IMR-90 (cell line): ENCODE measurements around the gene ENPP6. TPM values are rescaled to one million over a fixed set of nuclear protein-coding genes. Genes with fewer than 3 reads are reported as not detected.

Source experiments
- ATAC-seq: fragments of 200-7000 bp; cut with Tn5 transposase; 2 replicates; pipeline ENCODE4 v1.9.1; 2020; ENCODE audit warnings: low read depth, mild to moderate bottlenecking, moderate library complexity
- BruUV-seq: library from RNA; stranded (reverse); fragments of 400-500 nt; replicated peaks from 2 replicates; lab custom pipeline; 2021; lab: Mats Ljungman, UMichigan
- CTCF ChIA-PET: fragments of 300-600 bp; formaldehyde crosslinking; extraction: SDS; loops from one replicate; lab custom pipeline; 2021; ENCODE audit warnings: antibody characterized with exemption; lab: Yijun Ruan, JAX
- POLR2A ChIA-PET: fragments of 300-600 bp; sonication (Branson Sonifier 250); formaldehyde crosslinking; loops from one replicate; lab custom pipeline; 2022; ENCODE audit warnings: antibody characterized with exemption; ENCODE audit not compliant: unreplicated experiment; lab: Charles Lee
- DNase-seq: peaks from one replicate; pipeline ENCODE4 v3.0.0; 2013
- H2AFZ ChIP-seq: replicated peaks from 2 replicates; pipeline ENCODE3; 2013; ENCODE audit warnings: low read length, mild to moderate bottlenecking; ENCODE audit not compliant: poor library complexity
- H2AK5ac ChIP-seq: 2 replicates; pipeline ENCODE4 v1.6.1; 2013; ENCODE audit warnings: low read depth, low read length, inconsistent platforms
- H2AK9ac ChIP-seq: replicated peaks from 2 replicates; pipeline ENCODE3; 2013; ENCODE audit warnings: mild to moderate bottlenecking, low read depth, low read length, moderate library complexity; ENCODE audit not compliant: poor library complexity
- H2BK120ac ChIP-seq: 2 replicates; pipeline ENCODE4 v1.6.1; 2013; ENCODE audit warnings: low read depth, low read length, inconsistent platforms
- H2BK15ac ChIP-seq: 3 replicates; pipeline ENCODE4 v1.6.1; 2013; ENCODE audit warnings: low read depth, low read length, inconsistent platforms
- H2BK20ac ChIP-seq: 2 replicates; pipeline ENCODE4 v1.6.1; 2013; ENCODE audit warnings: low read depth, mild to moderate bottlenecking, inconsistent platforms, low read length, moderate library complexity
- H2BK5ac ChIP-seq: 2 replicates; pipeline ENCODE4 v1.6.1; 2013; ENCODE audit warnings: mild to moderate bottlenecking, low read depth, low read length, inconsistent platforms; ENCODE audit not compliant: poor library complexity, severe bottlenecking
- H3K14ac ChIP-seq: replicated peaks from 2 replicates; pipeline ENCODE4 v1.6.1; 2013; ENCODE audit warnings: low read depth, low read length, inconsistent platforms
- H3K18ac ChIP-seq: 2 replicates; pipeline ENCODE4 v1.6.1; 2013; ENCODE audit warnings: low read depth, low read length, control low read depth
- H3K23ac ChIP-seq: 2 replicates; pipeline ENCODE4 v1.6.1; 2013; ENCODE audit warnings: low read depth, low read length, inconsistent platforms
- H3K27ac ChIP-seq: 2 replicates; pipeline ENCODE4 v1.5.1; 2013; ENCODE audit warnings: mild to moderate bottlenecking, control low read depth, low read length; ENCODE audit not compliant: insufficient read depth
- H3K27me3 ChIP-seq: 2 replicates; pipeline ENCODE4 v1.6.1; 2013; ENCODE audit warnings: low read length; ENCODE audit not compliant: control insufficient read depth, insufficient read depth
- H3K36me3 ChIP-seq: 2 replicates; pipeline ENCODE4 v1.6.1; 2013; ENCODE audit warnings: low read length, mixed read lengths; ENCODE audit not compliant: control insufficient read depth, insufficient read depth
- H3K4ac ChIP-seq: 2 replicates; pipeline ENCODE4 v1.6.1; 2013; ENCODE audit warnings: low read depth, low read length, inconsistent platforms
- H3K4me1 ChIP-seq: 2 replicates; pipeline ENCODE4 v1.6.1; 2013; ENCODE audit warnings: low read length, mixed read lengths; ENCODE audit not compliant: control insufficient read depth, insufficient read depth
- H3K4me2 ChIP-seq: 2 replicates; pipeline ENCODE4 v1.6.1; 2013; ENCODE audit warnings: low read depth, mild to moderate bottlenecking, control low read depth, low read length, moderate library complexity
- H3K4me3 ChIP-seq: 2 replicates; pipeline ENCODE4 v1.5.1; 2013; ENCODE audit warnings: low read depth, mild to moderate bottlenecking, control low read depth, low read length, moderate library complexity; ENCODE audit not compliant: insufficient read depth
- H3K56ac ChIP-seq: 2 replicates; pipeline ENCODE4 v1.6.1; 2013; ENCODE audit warnings: low read length, inconsistent platforms; ENCODE audit not compliant: insufficient read depth; ENCODE audit errors: extremely low read depth
- H3K79me1 ChIP-seq, 2 experiments: 2 replicates each; pipeline ENCODE4 v1.6.1; 2013; ENCODE audit warnings: low read length in 2 of 2, inconsistent platforms in 1 of 2, low read depth in 1 of 2
- H3K9ac ChIP-seq: 2 replicates; pipeline ENCODE4 v1.6.1; 2013; ENCODE audit warnings: low read depth, low read length, control low read depth
- H3K9me1 ChIP-seq: 2 replicates; pipeline ENCODE4 v1.6.1; 2013; ENCODE audit warnings: low read length, inconsistent platforms; ENCODE audit not compliant: insufficient read depth
- H3K9me3 ChIP-seq: 2 replicates; pipeline ENCODE4 v1.6.1; 2013; ENCODE audit warnings: low read length; ENCODE audit not compliant: control insufficient read depth, insufficient read depth
- H4K20me1 ChIP-seq: 2 replicates; pipeline ENCODE4 v1.6.1; 2013; ENCODE audit warnings: low read length, inconsistent platforms; ENCODE audit not compliant: insufficient read depth
- H4K5ac ChIP-seq: 2 replicates; pipeline ENCODE4 v1.6.1; 2013; ENCODE audit warnings: mild to moderate bottlenecking, low read depth, low read length, control low read depth
- H4K8ac ChIP-seq, 2 experiments: 2 replicates each; pipeline ENCODE4 v1.6.1; 2013; ENCODE audit warnings: low read depth in 2 of 2, low read length in 2 of 2, control low read depth in 1 of 2, inconsistent platforms in 1 of 2
- H4K91ac ChIP-seq: 2 replicates; pipeline ENCODE4 v1.6.1; 2013; ENCODE audit warnings: low read depth, low read length, inconsistent platforms; ENCODE audit not compliant: insufficient read depth
- CEBPB ChIP-seq: IDR thresholded peaks from 2 replicates; pipeline ENCODE4 v1.6.1; 2012; ENCODE audit warnings: low read depth, low read length, improper control_type of control experiment
- FOS ChIP-seq: fragments of 150-350 bp; IDR thresholded peaks from 2 replicates; pipeline ENCODE4 v1.6.1; 2016; ENCODE audit warnings: low read depth, low read length
- MAFK ChIP-seq: IDR thresholded peaks from 2 replicates; pipeline ENCODE4 v1.6.1; 2012; ENCODE audit warnings: low read depth, low read length, improper control_type of control experiment
- MAZ ChIP-seq: IDR thresholded peaks from 2 replicates; pipeline ENCODE4 v1.6.1; 2012; ENCODE audit warnings: low read depth, mild to moderate bottlenecking, low read length, improper control_type of control experiment, moderate library complexity, borderline replicate concordance
- MXI1 ChIP-seq: IDR thresholded peaks from 2 replicates; pipeline ENCODE4 v1.6.1; 2012; ENCODE audit warnings: low read depth, mild to moderate bottlenecking, low read length, moderate library complexity, borderline replicate concordance
- NFE2L2 ChIP-seq: fragments of 150-350 bp; IDR thresholded peaks from 2 replicates; pipeline ENCODE4 v1.6.1; 2016; ENCODE audit warnings: low read depth, mild to moderate bottlenecking, low read length
- POLR2A ChIP-seq: IDR thresholded peaks from 2 replicates; pipeline ENCODE4 v1.6.1; 2012; ENCODE audit warnings: mild to moderate bottlenecking, low read depth, low read length
- RAD21 ChIP-seq: IDR thresholded peaks from 2 replicates; pipeline ENCODE4 v1.6.1; 2012; ENCODE audit warnings: low read length, improper control_type of control experiment
- RCOR1 ChIP-seq: IDR thresholded peaks from 2 replicates; pipeline ENCODE4 v1.6.1; 2012; ENCODE audit warnings: mild to moderate bottlenecking, low read length, improper control_type of control experiment; ENCODE audit not compliant: insufficient replicate concordance
- RFX5 ChIP-seq: IDR thresholded peaks from 2 replicates; pipeline ENCODE4 v1.8.0; 2012; ENCODE audit warnings: low read depth, mild to moderate bottlenecking, low read length, moderate library complexity
- SMC3 ChIP-seq: fragments of 150-350 bp; IDR thresholded peaks from 2 replicates; pipeline ENCODE4 v1.6.1; 2016; ENCODE audit warnings: low read depth, mild to moderate bottlenecking, antibody characterized with exemption, low read length, moderate library complexity
- WGBS, 2 experiments: methylation state at CpG; one replicate each; pipeline versions ENCODE4 v1.1.5 to v1.1.7; 2013; ENCODE audit warnings: missing lambda C conversion rate in 2 of 2; ENCODE audit not compliant: insufficient read length in 1 of 2; ENCODE audit errors: extremely low coverage in 2 of 2; 5-methylcytosine and 5-hydroxymethylcytosine counted together
- dilution Hi-C: fragments of 300-500 bp; cut with HindIII; formaldehyde crosslinking; loops from one replicate; pipeline ENCODE4 v1.14.3; 2018; ENCODE audit warnings: low sequenced_read_pairs; ENCODE audit not compliant: unreplicated experiment
- in situ Hi-C: fragments of 300-500 bp; cut with MboI; formaldehyde crosslinking; loops from 3 replicates; pipeline ENCODE4 v1.14.3; 2019; ENCODE audit warnings: low sequenced_read_pairs, inconsistent platforms, mixed read lengths
- intact Hi-C: fragments of 100-400 bp; cut with micrococcal nuclease; formaldehyde crosslinking; loops from 2 replicates; pipeline ENCODE4 v1.10.0; 2022
- polyA plus RNA-seq, 3 experiments: library from polyadenylated mRNA; depleted of rRNA; stranded (reverse); fragments of >200 nt; gene quantifications; 2 replicates each; pipeline ENCODE4 v1.2.3, GENCODE V29; 2012; ENCODE audit warnings: low replicate concordance in 1 of 3
- total RNA-seq: library from RNA; depleted of rRNA; stranded (reverse); fragments of >200 nt; gene quantifications from 2 replicates; pipeline ENCODE4 v1.2.3, GENCODE V29; 2012
- TF ChIP-seq, protein P1 (sequence below): conservative IDR thresholded peaks from 2 replicates; pipeline ENCODE4 v1.5.1; 2012; ENCODE audit warnings: mild to moderate bottlenecking, low read depth, low read length, improper control_type of control experiment
- TF ChIP-seq, protein P2 (sequence below): fragments of 150-350 bp; IDR thresholded peaks from 2 replicates; pipeline ENCODE4 v1.6.1; 2017; ENCODE audit warnings: mild to moderate bottlenecking, antibody characterized with exemption, low read length, low read depth
- TF ChIP-seq, protein P3 (sequence below): fragments of 150-350 bp; IDR thresholded peaks from 2 replicates; pipeline ENCODE4 v1.6.1; 2016; ENCODE audit warnings: low read depth, mild to moderate bottlenecking, low read length, moderate library complexity, borderline replicate concordance

The ENPP6 gene
- total and polyA plus RNA-seq, 2 of the 4 experiments (the other 2 are of a cell fraction) = not detected

DNA sequence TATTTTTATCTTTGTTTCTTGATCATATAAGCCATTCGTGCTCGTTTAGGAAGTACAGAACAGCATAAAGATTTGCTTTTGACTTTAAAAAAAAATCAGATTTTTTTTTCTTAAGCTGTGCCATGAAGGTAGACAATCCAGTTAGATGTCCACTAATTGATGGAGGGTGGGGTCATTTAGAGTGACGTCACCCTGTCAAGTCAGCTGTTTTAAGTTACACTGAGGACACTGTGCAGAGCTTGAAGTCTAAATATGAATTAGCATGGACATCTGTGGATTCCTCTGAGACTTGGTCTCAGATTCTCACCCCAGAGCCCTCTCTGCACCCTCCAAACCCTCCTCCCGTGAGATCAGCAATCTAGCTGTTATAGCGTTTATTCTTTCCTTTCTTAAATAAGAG is 63.9 kb downstream of the ENPP6 start:
- no peak overlapping the region for H3K4ac ChIP-seq
- H2BK5ac ChIP-seq = no peak overlapping the region
- no peaks in the 10 kb centered on the region for H3K4me1 ChIP-seq
- no peak overlapping the region for H4K5ac ChIP-seq
- no peak overlapping the region for H3K4me3 ChIP-seq
- DNase-seq (no peak), ATAC-seq (no peak)
- intact Hi-C loops (no loop called here), in situ Hi-C loops (no loop called here), dilution Hi-C loops (no loop called here)
- WGBS, 2 experiments = no CpG with 5 or more reads among the region's 5 CpGs
- H2BK120ac ChIP-seq = no peak overlapping the region
- H4K8ac ChIP-seq = no peak overlapping the region
- H3K56ac ChIP-seq = no peak overlapping the region
- no peak overlapping the region for H3K27ac ChIP-seq
- no peak overlapping the region for H2AK9ac ChIP-seq
- H2AK5ac ChIP-seq = no peak overlapping the region
- H3K9ac ChIP-seq = no peak overlapping the region
- CTCF ChIA-PET = interaction anchor here (1.5 kb wide), 1 partner anchor 11 kb away, joined by 3 read pairs; no protein-coding TSS in a partner anchor
- no peak overlapping the region for H2BK20ac ChIP-seq
- H3K4me2 ChIP-seq = no peak overlapping the region
- H3K9me3 ChIP-seq = no peaks in the 10 kb centered on the region
- POLR2A ChIA-PET = no interaction called here
- H2BK15ac ChIP-seq = no peak overlapping the region
- no peaks in the 10 kb centered on the region for H3K9me1 ChIP-seq
- H3K79me1 ChIP-seq = no peaks in the 10 kb centered on the region
- H3K36me3 ChIP-seq = no peaks in the 10 kb centered on the region
- peaks cover 2% of the 10 kb centered on the region; the same call in 1 of the 2 replicates for H3K27me3 ChIP-seq
- H3K14ac ChIP-seq = no peak overlapping the region
- BruUV-seq = no TSS peak
- no peak overlapping the region for H3K18ac ChIP-seq
- H3K23ac ChIP-seq = no peak overlapping the region
- H4K91ac ChIP-seq = no peak overlapping the region
- H2AFZ ChIP-seq = no peak overlapping the region
- no peaks in the 10 kb centered on the region for H4K20me1 ChIP-seq
- TF ChIP-seq FOS = no peak
- no peak for TF ChIP-seq NFE2L2
- no peak for TF ChIP-seq CEBPB
- no peak for TF ChIP-seq RCOR1
- TF ChIP-seq, protein P1, sequence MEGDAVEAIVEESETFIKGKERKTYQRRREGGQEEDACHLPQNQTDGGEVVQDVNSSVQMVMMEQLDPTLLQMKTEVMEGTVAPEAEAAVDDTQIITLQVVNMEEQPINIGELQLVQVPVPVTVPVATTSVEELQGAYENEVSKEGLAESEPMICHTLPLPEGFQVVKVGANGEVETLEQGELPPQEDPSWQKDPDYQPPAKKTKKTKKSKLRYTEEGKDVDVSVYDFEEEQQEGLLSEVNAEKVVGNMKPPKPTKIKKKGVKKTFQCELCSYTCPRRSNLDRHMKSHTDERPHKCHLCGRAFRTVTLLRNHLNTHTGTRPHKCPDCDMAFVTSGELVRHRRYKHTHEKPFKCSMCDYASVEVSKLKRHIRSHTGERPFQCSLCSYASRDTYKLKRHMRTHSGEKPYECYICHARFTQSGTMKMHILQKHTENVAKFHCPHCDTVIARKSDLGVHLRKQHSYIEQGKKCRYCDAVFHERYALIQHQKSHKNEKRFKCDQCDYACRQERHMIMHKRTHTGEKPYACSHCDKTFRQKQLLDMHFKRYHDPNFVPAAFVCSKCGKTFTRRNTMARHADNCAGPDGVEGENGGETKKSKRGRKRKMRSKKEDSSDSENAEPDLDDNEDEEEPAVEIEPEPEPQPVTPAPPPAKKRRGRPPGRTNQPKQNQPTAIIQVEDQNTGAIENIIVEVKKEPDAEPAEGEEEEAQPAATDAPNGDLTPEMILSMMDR = no peak
- TF ChIP-seq, protein P2, sequence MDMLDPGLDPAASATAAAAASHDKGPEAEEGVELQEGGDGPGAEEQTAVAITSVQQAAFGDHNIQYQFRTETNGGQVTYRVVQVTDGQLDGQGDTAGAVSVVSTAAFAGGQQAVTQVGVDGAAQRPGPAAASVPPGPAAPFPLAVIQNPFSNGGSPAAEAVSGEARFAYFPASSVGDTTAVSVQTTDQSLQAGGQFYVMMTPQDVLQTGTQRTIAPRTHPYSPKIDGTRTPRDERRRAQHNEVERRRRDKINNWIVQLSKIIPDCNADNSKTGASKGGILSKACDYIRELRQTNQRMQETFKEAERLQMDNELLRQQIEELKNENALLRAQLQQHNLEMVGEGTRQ = no peak
- TF ChIP-seq, protein P3, sequence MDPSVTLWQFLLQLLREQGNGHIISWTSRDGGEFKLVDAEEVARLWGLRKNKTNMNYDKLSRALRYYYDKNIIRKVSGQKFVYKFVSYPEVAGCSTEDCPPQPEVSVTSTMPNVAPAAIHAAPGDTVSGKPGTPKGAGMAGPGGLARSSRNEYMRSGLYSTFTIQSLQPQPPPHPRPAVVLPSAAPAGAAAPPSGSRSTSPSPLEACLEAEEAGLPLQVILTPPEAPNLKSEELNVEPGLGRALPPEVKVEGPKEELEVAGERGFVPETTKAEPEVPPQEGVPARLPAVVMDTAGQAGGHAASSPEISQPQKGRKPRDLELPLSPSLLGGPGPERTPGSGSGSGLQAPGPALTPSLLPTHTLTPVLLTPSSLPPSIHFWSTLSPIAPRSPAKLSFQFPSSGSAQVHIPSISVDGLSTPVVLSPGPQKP = no peak
- TF ChIP-seq RFX5 = no peak
- TF ChIP-seq RAD21 = no peak
- no peak for TF ChIP-seq POLR2A
- TF ChIP-seq MXI1 = no peak
- TF ChIP-seq SMC3 = no peak
- TF ChIP-seq MAFK = no peak
- no peak for TF ChIP-seq MAZ
